ENCODE measurements around the gene ECEL1. TPM values are rescaled to one million over a fixed set of nuclear protein-coding genes. Genes with fewer than 3 reads are reported as not detected.

The ECEL1 gene
- total RNA-seq, 2 experiments from 2014 or later, result 0.56 to 0.72 TPM

- TF ChIP-seq CTCF (IDR thresholded peaks at IDR 0.05), result no peak
- ChIA-PET CTCF (interaction anchor here (1.3 to 2.0 kb wide), 2 partner anchors 9 to 68 kb away, joined by 4 to 12 read pairs; no protein-coding TSS in a partner anchor), POLR2A (no interaction called here)
Observed at GRCh38 chr2:232512602-232513001, 25.0 kb upstream of the ECEL1 start.

GRCh38 chr2:232511336-232511890 is 23.8 kb upstream of the ECEL1 start:
- intact Hi-C loops (cut with micrococcal nuclease), result no loop called here

More at GRCh38 chr2:232512602-232513001, 25.0 kb upstream of the ECEL1 start:
- Mint-ChIP-seq H3K4me1 (ENCODE audit: low read depth) (no peaks in the 10 kb centered on the region), H3K27ac (no peak overlapping the region), H3K36me3 (ENCODE audit: low read depth) (no peaks in the 10 kb centered on the region), H3K9me3 (no peaks in the 10 kb centered on the region), H3K27me3 (peaks cover 3% of the 10 kb centered on the region), H3K4me3 (no peak overlapping the region)
- ATAC-seq (no peak), DNase-seq (no peak)
- intact Hi-C loops (cut with micrococcal nuclease), result no loop called here

GRCh38 chr2:232508251-232508650 is 20.6 kb upstream of the ECEL1 start:
- DNase-seq (no peak), ATAC-seq (no peak)
- intact Hi-C loops (cut with micrococcal nuclease), result no loop called here
- peaks cover 8% of the 10 kb centered on the region for H3K4me1 Mint-ChIP-seq (ENCODE audit: low read depth)
- H3K4me3 Mint-ChIP-seq, result no peak overlapping the region
- H3K27me3 Mint-ChIP-seq, result peaks cover 21% of the 10 kb centered on the region
- H3K27ac Mint-ChIP-seq, result no peak overlapping the region
- TF ChIP-seq CTCF (IDR thresholded peaks at IDR 0.05), result no peak
- H3K9me3 Mint-ChIP-seq, result no peaks in the 10 kb centered on the region
- ChIA-PET CTCF (interaction anchor here (1.9 kb wide), 1 partner anchor 13 kb away, joined by 5 read pairs; the partner anchor contains the start of gene PRSS56), POLR2A (interaction anchor here (1.3 kb wide), 1 partner anchor 12 kb away, joined by 3 read pairs; no protein-coding TSS in a partner anchor)
- no peaks in the 10 kb centered on the region for H3K36me3 Mint-ChIP-seq (ENCODE audit: low read depth)

More at GRCh38 chr2:232511336-232511890, 23.8 kb upstream of the ECEL1 start:
- H3K27me3 Mint-ChIP-seq, result peaks cover 1% of the 10 kb centered on the region
- ChIA-PET POLR2A (no interaction called here), CTCF (interaction anchor here (1.0 kb wide), 1 partner anchor 10 kb away, joined by 5 read pairs; no protein-coding TSS in a partner anchor)
- H3K36me3 Mint-ChIP-seq (ENCODE audit: low read depth), result no peaks in the 10 kb centered on the region
- no peak for ATAC-seq
- no peak overlapping the region for H3K4me3 Mint-ChIP-seq
- TF ChIP-seq CTCF (IDR thresholded peaks at IDR 0.05), result no peak
- H3K9me3 Mint-ChIP-seq, result no peaks in the 10 kb centered on the region
- H3K27ac Mint-ChIP-seq, result no peak overlapping the region
- no peaks in the 10 kb centered on the region for H3K4me1 Mint-ChIP-seq (ENCODE audit: low read depth)
- DNase-seq, result no peak

GRCh38 chr2:232506709-232507108 is 19.1 kb upstream of the ECEL1 start:
- CTCF ChIA-PET, result no interaction called here
- Mint-ChIP-seq H3K36me3 (ENCODE audit: low read depth) (no peaks in the 10 kb centered on the region), H3K4me1 (ENCODE audit: low read depth) (peaks cover 14% of the 10 kb centered on the region), H3K27me3 (peaks cover 29% of the 10 kb centered on the region), H3K27ac (no peak overlapping the region), H3K4me3 (no peak overlapping the region), H3K9me3 (no peaks in the 10 kb centered on the region)
- no peak for TF ChIP-seq CTCF (IDR thresholded peaks at IDR 0.05)
- DNase-seq, result no peak
- no peak for ATAC-seq
- intact Hi-C loops (cut with micrococcal nuclease), result no loop called here
- POLR2A ChIA-PET, result interaction anchor here (0.6 kb wide), 1 partner anchor 39 kb away, joined by 4 read pairs; no protein-coding TSS in a partner anchor

GRCh38 chr2:232505856-232506255 is 18.2 kb upstream of the ECEL1 start:
- no peak overlapping the region for H3K27ac Mint-ChIP-seq
- DNase-seq (no peak), ATAC-seq (no peak)
- TF ChIP-seq CTCF (IDR thresholded peaks at IDR 0.05), result no peak
- H3K36me3 Mint-ChIP-seq (ENCODE audit: low read depth), result no peaks in the 10 kb centered on the region
- H3K9me3 Mint-ChIP-seq, result no peaks in the 10 kb centered on the region
- no peak overlapping the region for H3K4me3 Mint-ChIP-seq
- peaks cover 34% of the 10 kb centered on the region for H3K27me3 Mint-ChIP-seq
- intact Hi-C loops (cut with micrococcal nuclease), result no loop called here
- POLR2A ChIA-PET, result no interaction called here
- CTCF ChIA-PET, result no interaction called here
- H3K4me1 Mint-ChIP-seq (ENCODE audit: low read depth), result peaks cover 14% of the 10 kb centered on the region
